GM12878 (cell line): ENCODE results near the gene ASIC4. TPM values are rescaled to one million over a fixed set of nuclear protein-coding genes. Genes with fewer than 3 reads are reported as not detected.

Experiments
- ATF3 ChIP-seq: IDR thresholded peaks from 2 replicates; pipeline ENCODE4 v1.6.1; 2011; ENCODE audit warnings: low read depth, mild to moderate bottlenecking, low read length, moderate library complexity, borderline replicate concordance; ENCODE audit errors: extremely low read depth
- BCL11A ChIP-seq: IDR thresholded peaks from 2 replicates; pipeline ENCODE4 v1.6.1; 2011; ENCODE audit warnings: low read depth, low read length
- BRCA1 ChIP-seq: IDR thresholded peaks from 2 replicates; pipeline ENCODE4 v1.6.1; 2011; ENCODE audit warnings: low read depth, low read length, improper control_type of control experiment
- DPF2 ChIP-seq: fragments of 450-650 bp; IDR thresholded peaks from 2 replicates; pipeline ENCODE4 v1.6.1; 2017; ENCODE audit warnings: mild to moderate bottlenecking
- E2F8 ChIP-seq: fragments of 450-650 bp; IDR thresholded peaks from 2 replicates; pipeline ENCODE4 v1.6.1; 2018; ENCODE audit warnings: mild to moderate bottlenecking, low read depth, moderate library complexity; ENCODE audit not compliant: partially characterized antibody
- EGR1 ChIP-seq, 2 experiments: IDR thresholded peaks; 1 replicate in 1 of 2; 2 replicates in 1 of 2; pipeline ENCODE4 v1.6.1; 2011 to 2012; ENCODE audit warnings: low read depth in 2 of 2, low read length in 2 of 2, borderline replicate concordance in 1 of 2, mild to moderate bottlenecking in 1 of 2, moderate library complexity in 1 of 2
- GABPA ChIP-seq: IDR thresholded peaks from 2 replicates; pipeline ENCODE4 v1.6.1; 2014; ENCODE audit warnings: antibody characterized with exemption, low read depth, mild to moderate bottlenecking, inconsistent platforms
- GATAD2B ChIP-seq: fragments of 450-650 bp; conservative IDR thresholded peaks from 2 replicates; pipeline ENCODE4 v1.6.1; 2017; ENCODE audit warnings: low read depth, mild to moderate bottlenecking, moderate library complexity
- HDGF ChIP-seq: fragments of 450-650 bp; IDR thresholded peaks from 2 replicates; pipeline ENCODE4 v1.6.1; 2016; ENCODE audit warnings: antibody characterized with exemption
- MEF2A ChIP-seq: IDR thresholded peaks from 2 replicates; pipeline ENCODE4 v1.6.1; 2011; ENCODE audit warnings: low read depth, mild to moderate bottlenecking, low read length, moderate library complexity; ENCODE audit not compliant: insufficient read depth
- MTA2 ChIP-seq: fragments of 450-650 bp; IDR thresholded peaks from 2 replicates; pipeline ENCODE4 v1.6.1; 2016; ENCODE audit warnings: low read depth, mild to moderate bottlenecking, moderate library complexity
- NFXL1 ChIP-seq: fragments of 450-650 bp; IDR thresholded peaks from 2 replicates; pipeline ENCODE4 v1.6.1; 2017; ENCODE audit warnings: antibody characterized with exemption, mild to moderate bottlenecking, borderline replicate concordance
- NFYA ChIP-seq: IDR thresholded peaks from 2 replicates; pipeline ENCODE4 v1.6.1; 2011; ENCODE audit warnings: low read depth, mild to moderate bottlenecking, low read length, improper control_type of control experiment, borderline replicate concordance
- RAD51 ChIP-seq: fragments of 450-650 bp; IDR thresholded peaks from 2 replicates; pipeline ENCODE4 v1.6.1; 2016; ENCODE audit warnings: moderate library complexity, mild to moderate bottlenecking, inconsistent platforms
- RB1 ChIP-seq: fragments of 450-650 bp; formaldehyde crosslinking; IDR thresholded peaks from 2 replicates; pipeline ENCODE4 v1.6.1; 2017; ENCODE audit warnings: mild to moderate bottlenecking, borderline replicate concordance
- RCOR1 ChIP-seq: conservative IDR thresholded peaks from 2 replicates; pipeline ENCODE4 v1.6.1; 2012; ENCODE audit warnings: low read depth, low read length, improper control_type of control experiment
- SP1 ChIP-seq: IDR thresholded peaks from one replicate; pipeline ENCODE4 v1.6.1; 2011; ENCODE audit warnings: low read depth, low read length
- SPI1 ChIP-seq: IDR thresholded peaks from 2 replicates; pipeline ENCODE4 v1.6.1; 2011; ENCODE audit warnings: low read depth, mild to moderate bottlenecking, low read length, moderate library complexity, borderline replicate concordance; ENCODE audit not compliant: insufficient read depth
- SRF ChIP-seq, 2 experiments: IDR thresholded peaks; 2 replicates each; pipeline ENCODE4 v1.6.1; 2011; ENCODE audit warnings: low read depth in 2 of 2, low read length in 2 of 2, mild to moderate bottlenecking in 1 of 2, moderate library complexity in 1 of 2
- TCF12 ChIP-seq: IDR thresholded peaks from 2 replicates; pipeline ENCODE4 v1.6.1; 2011; ENCODE audit warnings: low read depth, mild to moderate bottlenecking, low read length
- WRNIP1 ChIP-seq: IDR thresholded peaks from 2 replicates; pipeline ENCODE4 v1.6.1; 2011; ENCODE audit warnings: low read depth, low read length, improper control_type of control experiment, borderline replicate concordance
- YBX1 ChIP-seq: fragments of 450-650 bp; IDR thresholded peaks from 2 replicates; pipeline ENCODE4 v1.6.1; 2016; ENCODE audit warnings: antibody characterized with exemption
- ZNF207 ChIP-seq: fragments of 450-650 bp; IDR thresholded peaks from 2 replicates; pipeline ENCODE4 v1.6.1; 2014; ENCODE audit warnings: antibody characterized with exemption, mild to moderate bottlenecking, borderline replicate concordance
- ZNF217 ChIP-seq: fragments of 450-650 bp; IDR thresholded peaks from 2 replicates; pipeline ENCODE4 v1.6.1; 2017; ENCODE audit warnings: antibody characterized with exemption, mild to moderate bottlenecking
- ZNF384 ChIP-seq: IDR thresholded peaks from 2 replicates; pipeline ENCODE4 v1.6.1; 2012; ENCODE audit warnings: low read depth, mild to moderate bottlenecking, low read length, improper control_type of control experiment, borderline replicate concordance
- ZSCAN29 ChIP-seq: fragments of 450-650 bp; IDR thresholded peaks from 2 replicates; pipeline ENCODE4 v1.6.1; 2017; ENCODE audit warnings: mild to moderate bottlenecking, moderate library complexity
- ZZZ3 ChIP-seq: IDR thresholded peaks from 2 replicates; pipeline ENCODE4 v1.6.1; 2011; ENCODE audit warnings: low read depth; ENCODE audit not compliant: control insufficient read depth, insufficient read length
- polyA plus RNA-seq, 11 experiments: library from polyadenylated mRNA; depleted of rRNA in 4 of 11; unstranded in 6 of 11; stranded (reverse) in 5 of 11; fragments of >200 nt; fragmentation: Nextera tagmentation in 4 of 11; fragmentation: Illumina TruSeq in 1 of 11; extraction: Ambion mirVana in 4 of 11; extraction: Trizol in 1 of 11; gene quantifications; 1 replicate in 1 of 11; 2 replicates in 10 of 11; pipeline versions ENCODE4 v1.2.1 to v1.2.3, GENCODE V29; 2011 to 2016; ENCODE audit warnings: inconsistent platforms in 2 of 11, missing spikeins in 2 of 11, low read depth in 1 of 11
- total RNA-seq, 4 experiments: library from RNA; depleted of rRNA in 3 of 4; stranded (reverse); fragments of >200 nt in 3 of 4; fragmentation: Illumina TruSeq in 1 of 4; extraction: Trizol in 1 of 4; gene quantifications; 2 replicates each; pipeline versions ENCODE4 v1.2.1 to v1.2.3, GENCODE V29; 2013 to 2021
- TF ChIP-seq, protein P1 (sequence below): IDR thresholded peaks from 2 replicates; pipeline ENCODE4 v1.6.1; 2012; ENCODE audit warnings: low read depth, low read length, improper control_type of control experiment

ASIC4 gene
- total and polyA plus RNA-seq, 10 of the 15 experiments (the other 5 are each of a cell fraction or from before 2014, with no cell fraction given), result 0.01 TPM; not detected in 9

DNA sequence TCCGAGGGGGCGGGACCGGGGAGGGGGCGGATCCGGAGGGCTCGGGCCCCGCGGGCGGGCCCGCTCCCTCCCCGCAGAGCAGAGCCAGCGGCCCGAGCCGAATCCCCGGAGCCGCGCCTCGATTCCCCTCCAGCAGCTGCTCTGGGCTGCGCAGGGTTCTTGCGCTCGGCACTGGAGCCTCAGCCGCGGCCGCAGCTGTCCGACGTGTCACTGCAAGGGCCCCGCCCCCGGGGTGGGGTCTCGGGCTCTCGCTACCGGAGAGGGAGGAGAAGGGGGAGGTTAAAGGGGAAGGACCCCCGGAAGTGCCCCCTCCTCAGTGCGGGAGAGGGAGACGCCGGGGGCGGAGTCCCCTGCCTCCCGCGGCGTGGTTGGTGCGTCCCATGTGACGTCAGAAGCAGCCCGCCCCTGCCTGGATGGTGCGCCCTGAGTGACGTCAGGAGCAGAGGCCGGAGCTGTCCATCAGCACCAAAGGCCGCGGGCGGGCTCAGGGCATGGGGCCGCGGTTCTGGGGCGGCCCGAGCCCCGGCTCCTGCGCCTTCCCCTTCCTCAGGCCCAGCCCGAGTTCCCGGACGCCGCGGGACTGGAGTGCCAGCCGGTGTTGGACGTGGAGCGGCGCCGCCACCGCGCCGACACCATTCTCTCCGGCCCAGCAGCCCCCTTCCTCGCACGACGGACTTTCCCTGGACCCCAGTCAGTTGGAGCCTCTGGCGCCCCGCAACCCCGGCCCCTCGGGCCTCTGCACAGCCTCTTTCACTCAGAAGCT is 29.5 kb downstream of the ASIC4 start, which contains the start of the genes CHPF and TMEM198 (continued):
- peak; percentile 71; the same call in 1 of the 2 replicates for TF ChIP-seq GABPA
- 0 out of 2 replicates have a peak, but pooled peaks have one; percentile 36 for TF ChIP-seq GATAD2B
- TF ChIP-seq MEF2A, result no peak
- TF ChIP-seq BRCA1, result no peak
- TF ChIP-seq YBX1, result no peak
- TF ChIP-seq ATF3, result no peak
- no peak for TF ChIP-seq ZZZ3
- 0 out of 2 replicates have a peak, but pooled peaks have one; percentile 24 for TF ChIP-seq RCOR1
- TF ChIP-seq SPI1, result no peak
- no peak for TF ChIP-seq MTA2
- TF ChIP-seq RAD51, result no peak
- TF ChIP-seq HDGF, result 0 out of 2 replicates have a peak, but pooled peaks have one; percentile 38
- TF ChIP-seq TCF12, result peak; percentile 14; the same call in 1 of the 2 replicates
- TF ChIP-seq E2F8, result no peak
- no peak for TF ChIP-seq NFYA
- TF ChIP-seq EGR1 (IDR thresholded peaks at IDR 0.05; ENCODE audit: borderline replicate concordance in 1 of 2, low read depth in 2 of 2, low read length in 2 of 2), result peak in 1 of 2 experiments; percentile 39; a peak in 2 of 3 replicates
- TF ChIP-seq SP1, result peak; percentile 79
- TF ChIP-seq, protein P1, sequence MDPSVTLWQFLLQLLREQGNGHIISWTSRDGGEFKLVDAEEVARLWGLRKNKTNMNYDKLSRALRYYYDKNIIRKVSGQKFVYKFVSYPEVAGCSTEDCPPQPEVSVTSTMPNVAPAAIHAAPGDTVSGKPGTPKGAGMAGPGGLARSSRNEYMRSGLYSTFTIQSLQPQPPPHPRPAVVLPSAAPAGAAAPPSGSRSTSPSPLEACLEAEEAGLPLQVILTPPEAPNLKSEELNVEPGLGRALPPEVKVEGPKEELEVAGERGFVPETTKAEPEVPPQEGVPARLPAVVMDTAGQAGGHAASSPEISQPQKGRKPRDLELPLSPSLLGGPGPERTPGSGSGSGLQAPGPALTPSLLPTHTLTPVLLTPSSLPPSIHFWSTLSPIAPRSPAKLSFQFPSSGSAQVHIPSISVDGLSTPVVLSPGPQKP, result peak; percentile 71
- no peak for TF ChIP-seq ZSCAN29
- TF ChIP-seq NFXL1, result no peak
- TF ChIP-seq DPF2, result no peak
- no peak for TF ChIP-seq ZNF207
- TF ChIP-seq BCL11A, result no peak
- no peak for TF ChIP-seq ZNF217
- TF ChIP-seq RB1, result no peak
- peak in 1 of 2 experiments; percentile 69; a peak in 2 of 4 replicates for TF ChIP-seq SRF (IDR thresholded peaks at IDR 0.05; ENCODE audit: low read depth in 2 of 2, low read length in 2 of 2)
- TF ChIP-seq WRNIP1, result no peak
- no peak for TF ChIP-seq ZNF384
